GM13977 (cell line): Measurements from ENCODE around the gene TCF19.
"Not testable (repeated sequence)": the region's sequence is repeated elsewhere in the genome, so short reads cannot be mapped to it uniquely, and the experiment has no call there.

Source experiments
- DNase-seq: peaks from one replicate; pipeline ENCODE4 v3.0.0; 2012; ENCODE audit warnings: low spot score
- in situ Hi-C: fragments of 300-500 bp; cut with MboI; formaldehyde crosslinking; loops from one replicate; pipeline ENCODE4 v1.12.0; 2022; ENCODE audit warnings: low sequenced_read_pairs, low pct_unique_long_range_greater_than_20kb, mixed read lengths, inconsistent platforms; ENCODE audit not compliant: unreplicated experiment
- TF ChIP-seq, protein P1 (sequence below): IDR thresholded peaks from 2 replicates; pipeline ENCODE4 v1.5.1; 2012; ENCODE audit warnings: mild to moderate bottlenecking, control low read depth; ENCODE audit not compliant: insufficient read depth; ENCODE audit errors: extremely low read depth, missing control alignments

Gene TCF19

DNA sequence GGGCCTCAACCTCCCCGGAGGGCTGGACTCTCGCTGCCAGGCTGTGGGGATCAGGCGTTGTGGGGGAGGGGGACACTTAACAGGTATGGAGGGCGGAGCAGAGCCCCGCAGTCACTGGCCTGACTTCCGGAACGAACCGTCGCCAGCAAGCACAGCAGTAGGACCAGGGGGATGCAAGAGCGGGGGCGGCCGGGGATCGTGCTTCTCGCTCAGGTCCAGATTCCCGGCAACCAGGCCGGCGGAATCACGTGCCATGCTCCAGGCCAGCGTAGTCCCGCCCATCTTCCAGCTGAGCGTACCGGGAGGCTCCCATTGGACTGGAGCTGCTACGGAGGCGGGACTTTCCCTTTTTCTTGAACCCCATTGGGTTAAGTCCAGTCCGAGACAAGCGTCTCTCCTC, 22.1 kb downstream of the TCF19 start:
- in situ Hi-C loops: no loop called here
- TF ChIP-seq, protein P1, sequence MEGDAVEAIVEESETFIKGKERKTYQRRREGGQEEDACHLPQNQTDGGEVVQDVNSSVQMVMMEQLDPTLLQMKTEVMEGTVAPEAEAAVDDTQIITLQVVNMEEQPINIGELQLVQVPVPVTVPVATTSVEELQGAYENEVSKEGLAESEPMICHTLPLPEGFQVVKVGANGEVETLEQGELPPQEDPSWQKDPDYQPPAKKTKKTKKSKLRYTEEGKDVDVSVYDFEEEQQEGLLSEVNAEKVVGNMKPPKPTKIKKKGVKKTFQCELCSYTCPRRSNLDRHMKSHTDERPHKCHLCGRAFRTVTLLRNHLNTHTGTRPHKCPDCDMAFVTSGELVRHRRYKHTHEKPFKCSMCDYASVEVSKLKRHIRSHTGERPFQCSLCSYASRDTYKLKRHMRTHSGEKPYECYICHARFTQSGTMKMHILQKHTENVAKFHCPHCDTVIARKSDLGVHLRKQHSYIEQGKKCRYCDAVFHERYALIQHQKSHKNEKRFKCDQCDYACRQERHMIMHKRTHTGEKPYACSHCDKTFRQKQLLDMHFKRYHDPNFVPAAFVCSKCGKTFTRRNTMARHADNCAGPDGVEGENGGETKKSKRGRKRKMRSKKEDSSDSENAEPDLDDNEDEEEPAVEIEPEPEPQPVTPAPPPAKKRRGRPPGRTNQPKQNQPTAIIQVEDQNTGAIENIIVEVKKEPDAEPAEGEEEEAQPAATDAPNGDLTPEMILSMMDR: no peak
- peak; percentile 11 for DNase-seq

DNA sequence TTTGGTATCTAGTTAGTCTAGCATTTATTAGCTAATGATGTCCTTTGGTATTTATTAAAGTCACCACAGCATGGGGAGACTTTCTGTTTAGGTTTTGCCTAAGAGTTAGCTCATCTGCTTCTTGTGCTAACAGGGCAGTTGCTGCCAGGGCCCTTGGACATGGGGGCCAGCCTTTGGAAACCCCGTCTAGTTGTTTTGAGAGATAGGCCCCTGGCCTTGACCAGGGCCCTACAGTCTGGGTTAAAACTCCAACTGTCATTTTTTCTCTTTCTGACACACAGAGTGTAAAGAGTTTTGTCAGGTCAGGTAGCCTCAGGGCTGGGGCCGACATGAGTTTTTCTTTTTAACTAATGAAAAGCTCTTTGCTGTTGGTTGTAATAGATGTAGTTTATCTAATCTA, 24.9 kb downstream of the TCF19 start:
- DNase-seq, in situ Hi-C loops: not testable (repeated sequence)

DNA sequence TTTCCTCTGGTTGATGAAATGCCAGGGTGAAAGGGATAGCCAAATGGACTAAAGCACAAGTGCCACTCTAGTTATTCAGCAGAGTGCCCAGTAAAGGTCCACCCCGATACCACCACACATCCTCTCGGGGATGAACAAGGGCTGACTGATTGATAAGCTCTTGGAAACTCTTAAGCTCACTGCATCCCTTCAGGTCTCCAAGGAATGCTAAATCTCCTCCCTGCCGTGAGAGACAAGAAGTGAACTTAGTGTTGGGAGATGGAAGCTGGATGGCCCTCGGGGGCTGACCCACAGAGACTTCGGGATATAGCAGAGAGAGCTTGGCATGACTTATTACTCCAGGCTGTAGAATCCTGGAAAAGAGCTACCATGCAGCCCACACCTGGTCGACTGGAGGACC, 25.5 kb downstream of the TCF19 start:
- in situ Hi-C loops, DNase-seq: not testable (repeated sequence)

DNA sequence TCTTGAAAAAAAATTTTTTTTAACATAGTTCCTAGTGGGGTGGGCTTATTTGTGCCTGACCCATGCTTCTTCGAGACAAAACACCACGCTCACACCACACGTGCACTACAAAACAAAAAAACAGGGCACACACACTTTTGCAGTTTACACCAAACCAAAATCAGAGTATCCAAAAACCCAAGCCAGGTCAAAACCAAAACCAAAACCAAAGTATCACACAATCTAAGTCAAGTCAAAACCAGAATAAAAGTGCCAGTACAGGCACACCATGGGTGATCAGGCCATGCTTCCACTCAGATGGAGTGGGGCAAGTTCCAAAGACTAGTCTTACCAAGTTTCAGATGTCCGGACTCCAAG, 27.3 kb downstream of the TCF19 start:
- DNase-seq, in situ Hi-C loops: not testable (repeated sequence)

DNA sequence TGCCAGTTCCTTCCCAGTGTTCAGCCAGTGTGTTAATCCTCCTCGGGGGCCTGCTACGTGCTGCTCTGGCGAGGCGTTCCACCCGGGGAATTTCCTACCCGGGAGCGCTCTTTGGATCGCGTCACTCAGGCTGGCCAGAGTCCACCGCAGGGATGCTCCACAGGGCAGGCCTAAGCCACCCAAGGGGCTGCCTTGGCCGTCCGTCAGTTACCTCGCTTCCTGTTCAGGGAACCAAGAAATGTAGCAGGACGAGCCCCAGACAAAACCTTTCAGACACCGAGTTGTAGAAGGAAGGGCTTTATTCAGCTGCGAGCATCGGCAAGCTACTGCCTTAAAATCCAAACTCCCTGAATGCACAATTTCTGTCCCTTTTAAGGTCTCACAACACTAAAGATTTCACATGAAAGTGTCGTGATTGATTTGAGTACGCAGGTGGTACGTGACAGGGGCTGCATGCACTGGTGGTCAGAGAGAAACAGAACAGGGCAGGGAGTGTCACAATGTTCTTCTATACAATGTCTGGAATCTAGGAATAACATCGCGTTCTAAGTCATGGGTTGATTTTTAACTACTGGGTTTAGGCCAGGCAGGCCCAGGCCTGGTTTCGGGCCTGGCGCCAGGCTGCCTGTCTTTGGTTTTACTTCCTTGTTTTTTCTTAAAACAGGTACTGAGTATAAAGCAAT, 27.8 kb downstream of the TCF19 start:
- in situ Hi-C loops: no loop called here
- DNase-seq: no peak
- TF ChIP-seq, protein P1: no peak

DNA sequence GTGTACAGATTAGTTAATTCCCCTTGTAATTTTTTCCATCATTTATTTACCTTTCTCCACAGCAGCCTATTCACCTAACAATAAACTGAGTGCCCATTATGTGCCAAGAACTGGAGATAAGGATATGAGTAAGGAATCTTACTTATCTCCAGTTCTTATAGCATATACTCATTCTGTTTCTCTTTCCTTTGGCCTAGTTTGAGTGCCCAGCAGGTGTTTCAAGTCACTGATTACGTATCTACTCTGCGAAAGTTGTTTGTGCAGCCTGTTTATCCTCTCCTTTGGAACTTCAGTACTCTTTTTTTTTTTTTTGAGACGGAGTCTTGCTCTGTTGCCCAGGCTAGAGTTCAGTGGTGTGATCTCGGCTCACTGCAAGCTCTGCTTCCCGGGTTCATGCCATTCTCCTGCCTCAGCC, 29.4 kb downstream of the TCF19 start:
- TF ChIP-seq, protein P1: no peak
- in situ Hi-C loops: no loop called here
- DNase-seq: no peak

DNA sequence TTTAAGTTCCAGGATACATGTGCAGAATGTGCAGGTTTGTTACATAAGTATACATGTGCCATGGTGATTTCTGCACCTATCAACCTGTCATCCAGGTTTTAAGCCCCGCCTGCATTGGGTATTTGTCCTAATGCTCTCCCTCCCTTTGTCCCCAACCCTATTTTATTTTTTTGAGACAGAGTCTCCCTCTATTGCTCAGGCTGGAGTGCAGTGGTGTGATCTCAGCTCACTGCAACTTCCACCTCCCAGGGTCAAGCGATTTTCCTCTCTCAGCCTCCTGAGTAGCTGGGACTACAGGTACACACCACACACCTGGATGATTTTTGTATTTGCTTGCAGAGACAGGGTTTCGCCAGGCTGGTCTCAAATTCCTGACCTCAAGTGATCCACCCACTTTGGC, 30.8 kb downstream of the TCF19 start:
- in situ Hi-C loops: not testable (repeated sequence)

DNA sequence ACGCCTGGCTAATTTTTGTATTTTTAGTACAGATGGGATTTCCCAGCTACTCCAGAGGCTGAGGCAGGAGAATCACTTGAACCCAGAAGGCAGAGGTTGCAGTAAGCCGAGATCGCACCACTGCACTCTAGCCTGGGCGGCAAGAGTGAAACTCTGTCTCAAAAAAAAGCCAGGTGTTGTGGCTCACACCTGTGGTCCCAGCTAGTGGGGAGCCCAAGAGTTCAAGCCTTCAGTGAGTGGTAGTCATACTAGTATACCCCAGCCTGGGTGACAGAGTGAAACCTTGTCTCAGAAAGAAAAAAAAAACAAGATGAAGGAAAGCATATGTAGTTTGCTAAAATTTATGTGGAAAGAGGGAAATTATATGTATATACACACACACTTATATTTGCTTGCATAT, 32.1 kb downstream of the TCF19 start:
- TF ChIP-seq, protein P1: no peak
- DNase-seq: no peak
- in situ Hi-C loops: loop anchor here (5.0 kb wide), 2 partner anchors 53 to 177 kb away; partner anchors contain the start of gene PSORS1C2

More for the DNA sequence above, 30.8 kb downstream of the TCF19 start:
- DNase-seq: not testable (repeated sequence)
